Globus pallidus (tissue), 1 donor: ENCODE data around the gene TMEM59.

Source experiments
- DNase-seq: peaks from one replicate; pipeline ENCODE4 v3.0.0-alpha.2; 2015; ENCODE audit warnings: low spot score

The TMEM59 gene

DNA sequence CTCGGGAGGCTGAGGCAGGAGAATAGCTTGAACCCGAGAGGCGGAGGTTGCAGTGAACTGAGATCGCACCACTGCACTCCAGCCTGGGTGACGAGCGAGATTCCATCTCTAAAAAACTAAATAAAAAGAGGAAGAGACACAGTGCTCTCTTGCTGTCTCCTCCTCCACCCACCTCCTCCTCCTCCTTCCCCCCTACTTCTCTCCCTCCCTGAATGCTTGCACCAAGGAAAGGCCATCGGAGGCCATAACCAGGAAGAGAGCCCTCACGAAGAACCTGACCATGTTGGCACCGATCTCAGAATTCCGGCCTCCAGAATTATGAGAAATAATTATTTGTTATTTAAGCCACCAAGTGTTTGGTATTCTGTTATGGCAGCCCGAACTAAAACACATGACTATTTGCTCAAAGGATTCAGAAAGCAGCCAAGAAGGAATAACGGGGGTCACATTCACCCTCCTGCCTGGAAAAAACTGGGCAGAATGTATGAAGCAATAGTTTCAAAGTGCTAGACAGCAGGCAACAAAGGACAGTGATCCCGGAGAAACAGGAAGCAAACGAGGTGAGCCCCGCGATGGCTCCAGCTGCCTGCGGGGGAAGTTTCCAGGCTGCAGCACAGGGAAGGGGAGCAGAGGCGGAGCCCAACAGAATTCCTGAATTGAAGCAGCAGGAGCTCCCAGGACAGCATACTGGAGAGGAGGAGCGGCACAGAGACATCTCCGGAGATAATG, 70.8 kb downstream of the TMEM59 start:
- DNase-seq, result no peak

DNA sequence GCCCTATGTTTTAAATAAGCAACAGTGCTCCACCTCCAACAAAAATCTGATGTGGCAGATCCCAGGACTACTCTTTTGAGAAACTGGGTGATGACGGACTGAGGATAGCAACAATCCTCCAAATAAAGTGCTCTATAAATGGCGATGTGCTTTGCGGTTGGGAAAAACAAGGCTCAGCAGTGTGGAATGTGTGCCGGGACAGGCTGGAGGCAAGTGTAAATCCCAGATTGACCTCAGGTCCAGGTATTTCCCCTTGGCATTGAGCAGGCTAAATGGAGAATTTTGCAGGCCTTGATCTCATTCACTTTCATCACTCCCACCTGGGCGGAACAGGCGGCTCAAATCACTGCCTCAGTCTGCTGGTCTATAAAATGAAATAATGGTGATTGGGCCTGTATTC, 71.8 kb downstream of the TMEM59 start:
- DNase-seq, result no peak

DNA sequence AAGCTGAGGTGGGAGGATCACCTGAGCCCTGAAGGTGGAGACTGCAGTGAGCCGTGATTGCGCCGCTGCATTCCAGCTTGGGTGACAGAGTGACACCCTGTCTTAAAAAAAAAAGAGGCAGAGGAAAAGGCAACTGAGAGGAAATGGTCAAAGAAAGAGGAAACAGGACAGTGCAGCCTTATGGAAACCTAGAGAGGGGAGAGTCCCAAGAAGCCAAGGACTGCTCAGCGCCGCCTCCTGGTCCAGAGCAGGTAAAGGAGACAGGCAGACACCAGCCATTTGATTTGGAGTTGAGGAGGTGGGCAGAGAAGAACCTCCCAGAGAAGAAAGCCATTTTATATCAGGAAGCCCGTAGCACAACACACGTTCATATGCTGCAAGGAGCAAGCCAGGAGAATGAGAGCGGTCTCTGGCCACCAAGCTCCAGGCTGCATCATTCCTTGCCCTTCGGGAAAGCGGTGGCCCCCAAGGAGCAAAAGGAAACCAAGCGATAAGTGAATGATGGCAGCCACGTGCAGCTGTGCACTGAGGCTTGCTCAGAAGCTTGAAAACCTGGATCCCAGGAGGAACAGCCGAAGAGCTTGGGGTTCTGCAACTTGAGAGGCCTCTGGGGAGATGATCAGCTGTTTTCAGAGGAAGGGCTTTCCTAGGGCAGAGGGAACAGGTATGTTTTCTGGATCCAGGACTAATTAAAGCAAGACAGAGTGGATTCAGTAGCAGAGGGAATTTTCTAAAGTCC, 73.1 kb downstream of the TMEM59 start:
- DNase-seq, result no peak
